Measurements from ENCODE around the gene TOM1L1.
"Not testable (repeated sequence)": the region's sequence is repeated elsewhere in the genome, so short reads cannot be mapped to it uniquely, and the experiment has no call there.

Gene TOM1L1

DNA sequence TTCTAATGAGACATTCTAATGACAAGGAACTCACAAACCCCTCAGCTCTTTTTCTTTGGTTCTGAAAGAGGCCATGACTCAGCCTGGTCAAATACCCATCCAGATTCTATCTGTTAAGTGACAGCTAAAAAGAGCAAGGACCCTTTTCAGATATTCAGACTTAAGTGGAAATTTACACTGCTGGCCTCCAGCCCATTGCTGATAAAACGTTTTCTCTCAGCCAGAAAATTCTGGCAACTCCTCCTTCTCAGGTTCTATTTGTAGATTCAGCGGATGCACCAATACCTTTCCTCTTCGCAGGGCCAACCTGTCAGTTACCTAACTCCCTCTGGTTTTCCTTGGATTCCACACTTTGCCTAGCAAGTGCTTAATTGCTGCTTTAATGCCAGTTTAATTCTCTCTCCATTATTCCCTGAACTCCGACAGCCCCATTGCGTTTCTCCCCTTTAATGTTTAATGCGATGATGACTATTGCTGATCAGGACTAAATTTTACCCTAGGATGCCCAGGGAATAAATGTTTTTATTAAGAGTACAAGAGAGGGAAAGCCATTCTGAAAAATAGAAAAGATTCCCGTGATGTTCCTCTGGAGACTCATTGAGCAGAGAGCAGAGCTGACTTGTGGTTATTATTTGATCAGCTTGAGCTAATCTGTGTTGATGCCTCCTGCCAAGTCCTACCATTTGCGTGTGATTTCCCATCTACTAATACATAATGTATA is 35.9 kb upstream of the TOM1L1 start:
- TF ChIP-seq, protein P1, sequence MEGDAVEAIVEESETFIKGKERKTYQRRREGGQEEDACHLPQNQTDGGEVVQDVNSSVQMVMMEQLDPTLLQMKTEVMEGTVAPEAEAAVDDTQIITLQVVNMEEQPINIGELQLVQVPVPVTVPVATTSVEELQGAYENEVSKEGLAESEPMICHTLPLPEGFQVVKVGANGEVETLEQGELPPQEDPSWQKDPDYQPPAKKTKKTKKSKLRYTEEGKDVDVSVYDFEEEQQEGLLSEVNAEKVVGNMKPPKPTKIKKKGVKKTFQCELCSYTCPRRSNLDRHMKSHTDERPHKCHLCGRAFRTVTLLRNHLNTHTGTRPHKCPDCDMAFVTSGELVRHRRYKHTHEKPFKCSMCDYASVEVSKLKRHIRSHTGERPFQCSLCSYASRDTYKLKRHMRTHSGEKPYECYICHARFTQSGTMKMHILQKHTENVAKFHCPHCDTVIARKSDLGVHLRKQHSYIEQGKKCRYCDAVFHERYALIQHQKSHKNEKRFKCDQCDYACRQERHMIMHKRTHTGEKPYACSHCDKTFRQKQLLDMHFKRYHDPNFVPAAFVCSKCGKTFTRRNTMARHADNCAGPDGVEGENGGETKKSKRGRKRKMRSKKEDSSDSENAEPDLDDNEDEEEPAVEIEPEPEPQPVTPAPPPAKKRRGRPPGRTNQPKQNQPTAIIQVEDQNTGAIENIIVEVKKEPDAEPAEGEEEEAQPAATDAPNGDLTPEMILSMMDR (IDR thresholded peaks at IDR 0.05; ENCODE audit: low read depth, low read length): no peak
- no peak for DNase-seq (ENCODE audit: low read depth in 2 of 2)
- no peak overlapping the region for H3K4me3 ChIP-seq (replicated peaks in 1 of 2; ENCODE audit: low read depth in 2 of 2, low read length in 2 of 2)

DNA sequence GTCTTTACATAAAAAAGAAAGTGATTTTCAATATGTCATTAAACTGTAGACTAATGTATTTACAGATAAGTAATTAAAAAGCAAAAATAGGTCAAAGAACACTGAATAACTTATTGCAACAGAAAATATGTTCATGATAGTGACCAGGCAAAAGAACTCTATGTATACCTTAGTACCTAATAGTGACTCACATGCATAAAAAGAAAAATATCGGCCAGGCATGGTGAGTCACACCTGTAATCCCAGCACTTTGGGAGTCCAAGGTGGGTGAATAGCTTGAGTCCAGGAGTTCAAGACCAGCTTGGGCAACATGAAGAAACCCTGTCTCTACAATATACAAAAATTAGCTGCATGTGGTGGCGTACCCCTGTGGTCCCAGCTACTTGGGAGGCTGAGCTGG is 33.0 kb upstream of the TOM1L1 start:
- no peak overlapping the region for H3K4me3 ChIP-seq (replicated peaks in 1 of 2; ENCODE audit: low read depth in 2 of 2, low read length in 2 of 2)
- TF ChIP-seq, protein P1 (IDR thresholded peaks at IDR 0.05; ENCODE audit: low read depth, low read length): no peak
- no peak for DNase-seq (ENCODE audit: low read depth in 2 of 2)

DNA sequence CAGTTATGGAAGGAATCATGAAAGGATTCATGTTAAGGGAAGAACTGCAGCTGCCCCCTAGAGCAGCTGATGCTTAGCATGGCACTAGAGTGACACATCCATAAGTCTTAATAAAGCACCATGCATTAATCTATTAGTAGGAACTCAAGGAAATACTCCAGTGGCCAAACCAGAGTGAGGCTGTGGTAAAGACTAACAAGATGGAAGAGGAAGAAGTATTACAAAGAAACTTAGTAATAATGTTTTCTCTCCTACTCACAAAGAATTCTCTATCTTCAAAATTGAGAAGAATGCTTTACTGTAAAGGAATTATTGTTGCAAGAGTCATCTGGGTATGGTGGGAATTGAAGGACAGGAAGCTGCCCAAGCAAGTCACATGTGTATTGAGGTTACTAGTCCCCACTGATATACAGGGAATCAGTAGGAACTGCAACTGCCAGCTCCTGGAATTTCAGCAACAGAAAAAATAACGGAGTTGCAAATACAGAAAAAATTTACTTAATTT is 29.9 kb upstream of the TOM1L1 start:
- TF ChIP-seq, protein P1 (IDR thresholded peaks at IDR 0.05; ENCODE audit: low read depth, low read length): no peak
- H3K4me3 ChIP-seq (replicated peaks in 1 of 2; ENCODE audit: low read depth in 2 of 2, low read length in 2 of 2): no peak overlapping the region
- DNase-seq (ENCODE audit: low read depth in 2 of 2): no peak

DNA sequence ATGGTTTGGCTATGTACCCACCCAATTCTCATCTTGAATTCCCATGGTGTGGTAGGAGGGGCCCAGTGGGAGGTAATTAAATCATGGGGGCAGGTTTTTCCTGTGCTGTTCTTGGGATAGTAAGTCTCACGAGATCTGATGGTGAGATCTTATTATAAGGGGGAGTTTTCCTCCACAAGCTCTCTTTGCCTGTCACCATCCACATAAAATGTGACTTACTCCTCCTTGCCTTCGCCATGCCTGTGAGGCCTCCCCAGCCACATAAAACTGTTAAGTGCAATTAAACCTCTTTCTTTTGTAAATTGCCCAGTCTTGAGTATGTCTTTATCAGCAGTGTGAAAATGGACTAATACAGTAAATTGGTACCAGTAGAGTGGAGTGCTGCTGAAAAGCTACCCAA is 24.7 kb upstream of the TOM1L1 start:
- DNase-seq (ENCODE audit: low read depth in 2 of 2); H3K4me3 ChIP-seq (replicated peaks in 1 of 2; ENCODE audit: low read depth in 2 of 2, low read length in 2 of 2): not testable (repeated sequence)

DNA sequence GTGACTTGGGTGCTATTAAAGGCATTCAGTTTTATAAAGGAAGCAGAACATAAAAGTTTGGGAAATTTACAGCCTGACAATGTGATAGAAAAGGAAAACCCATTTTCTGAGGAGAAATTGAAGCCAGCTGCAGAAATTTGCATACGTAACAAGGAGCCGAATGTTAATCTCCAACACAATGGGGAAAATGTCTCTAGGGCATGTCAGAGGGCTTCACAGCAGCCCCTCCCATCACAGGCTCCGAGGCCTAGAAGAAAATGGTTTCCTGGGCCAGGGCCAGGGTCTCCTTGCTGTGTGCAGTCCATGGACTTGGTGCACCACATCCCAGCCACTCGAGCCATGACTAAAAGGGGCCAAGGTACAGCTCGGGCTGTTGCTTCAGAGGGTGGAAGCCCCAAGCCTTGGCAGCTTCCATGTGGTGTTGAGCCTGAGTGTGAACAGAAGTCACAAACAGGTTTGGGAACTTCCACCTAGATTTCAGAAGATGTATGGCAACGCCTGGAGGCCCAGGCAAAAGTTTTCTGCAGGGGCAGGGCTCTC is 23.9 kb upstream of the TOM1L1 start:
- TF ChIP-seq, protein P1 (IDR thresholded peaks at IDR 0.05; ENCODE audit: low read depth, low read length): no peak
- no peak overlapping the region for H3K4me3 ChIP-seq (replicated peaks in 1 of 2; ENCODE audit: low read depth in 2 of 2, low read length in 2 of 2)
- no peak for DNase-seq (ENCODE audit: low read depth in 2 of 2)

DNA sequence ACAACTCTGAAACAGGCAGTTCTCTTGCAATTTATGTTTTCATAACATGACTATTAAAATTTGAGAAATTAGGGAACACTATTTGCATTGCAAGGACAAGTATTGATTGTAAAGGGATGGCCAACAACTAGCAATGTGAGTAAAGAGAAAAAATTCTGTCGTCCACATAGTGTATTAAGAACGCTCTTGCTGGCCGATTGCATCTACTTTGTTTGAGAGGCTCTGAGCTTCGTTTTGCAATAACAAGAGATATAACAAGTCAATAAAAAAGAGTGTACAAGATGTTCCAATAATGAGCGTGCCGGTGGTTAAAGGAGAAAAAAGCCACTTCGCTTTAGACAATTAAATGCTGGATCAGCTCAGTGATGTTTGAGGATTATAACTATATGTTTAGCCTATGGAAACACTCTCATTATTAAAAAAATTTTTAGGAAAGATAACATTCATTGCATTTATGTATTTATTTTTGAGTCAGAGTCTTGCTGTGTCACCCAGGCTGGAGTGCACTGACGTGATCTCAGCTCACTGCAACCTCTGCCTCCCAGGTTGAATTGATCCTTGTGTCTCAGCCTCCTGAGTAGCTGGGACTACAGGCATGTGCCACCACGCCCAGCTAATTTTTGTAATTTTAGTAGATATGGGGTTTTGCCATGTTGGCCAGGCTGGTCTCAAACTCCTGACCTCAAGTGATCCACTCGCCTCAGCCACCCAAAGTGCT is 19.2 kb upstream of the TOM1L1 start:
- TF ChIP-seq, protein P1 (IDR thresholded peaks at IDR 0.05; ENCODE audit: low read depth, low read length): no peak
- no peak for DNase-seq (ENCODE audit: low read depth in 2 of 2)
- H3K4me3 ChIP-seq (replicated peaks in 1 of 2; ENCODE audit: low read depth in 2 of 2, low read length in 2 of 2): no peak overlapping the region

DNA sequence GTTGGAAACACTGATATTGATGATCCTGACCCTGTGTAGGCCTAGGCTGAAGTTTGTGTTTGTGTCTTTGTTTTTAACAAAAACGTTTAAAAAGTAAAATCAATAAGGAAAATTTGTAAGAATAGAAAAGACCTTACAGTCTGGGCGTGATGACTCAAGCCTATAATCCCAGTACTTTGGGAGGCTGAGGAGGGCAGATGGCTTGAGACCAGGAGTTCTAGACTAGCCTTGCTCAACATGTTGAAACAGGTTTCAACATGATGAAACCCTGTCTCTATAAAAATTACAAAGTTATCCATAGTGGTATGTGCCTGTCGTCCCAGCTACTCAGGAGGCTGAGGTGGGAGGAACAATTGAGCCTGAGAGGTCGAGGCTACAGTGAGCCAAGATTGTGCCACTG is 18.3 kb upstream of the TOM1L1 start:
- no peak overlapping the region for H3K4me3 ChIP-seq (replicated peaks in 1 of 2; ENCODE audit: low read depth in 2 of 2, low read length in 2 of 2)
- TF ChIP-seq, protein P1 (IDR thresholded peaks at IDR 0.05; ENCODE audit: low read depth, low read length): no peak
- no peak for DNase-seq (ENCODE audit: low read depth in 2 of 2)
